GM15510 (cell line): Measurements from ENCODE around the gene SYT1.

Experiments
- POLR2A ChIP-seq: IDR thresholded peaks from 3 replicates; pipeline ENCODE4 v1.6.1; 2011; ENCODE audit warnings: borderline replicate concordance; ENCODE audit not compliant: insufficient read length; ENCODE audit errors: extremely low read depth

SYT1 gene

DNA sequence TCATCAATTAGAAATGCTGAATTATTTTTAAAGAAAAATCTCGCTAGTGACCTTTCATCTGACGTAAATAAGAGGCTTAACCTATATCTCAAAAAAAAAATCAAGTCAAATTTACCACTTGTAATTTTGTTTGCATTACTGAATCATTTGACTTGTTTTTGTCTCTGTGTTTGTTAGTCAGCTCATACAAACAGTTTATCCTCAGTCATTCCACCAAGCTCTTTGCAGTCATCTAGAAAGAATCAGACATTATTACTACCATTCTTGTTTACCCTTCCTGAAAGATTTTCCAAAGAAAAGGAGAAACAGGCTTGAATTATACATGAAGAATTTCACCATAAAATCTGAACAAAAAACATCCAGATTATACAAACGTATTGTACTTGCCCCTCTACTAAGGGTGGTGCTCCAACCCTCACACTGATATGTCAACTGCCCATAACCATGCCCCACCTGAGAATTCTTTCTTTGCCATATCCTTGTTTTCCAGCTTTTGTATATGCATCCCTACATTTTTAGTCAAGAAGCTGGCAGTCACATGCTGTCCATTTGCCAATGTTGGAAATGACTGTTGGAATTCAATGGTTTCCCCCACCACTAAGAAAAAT lies 569.0 kb downstream of the SYT1 start:
- no peak for TF ChIP-seq POLR2A

GRCh38 chr12:79434561-79434960 lies 570.0 kb downstream of the SYT1 start:
- no peak for TF ChIP-seq POLR2A

- TF ChIP-seq POLR2A, result no peak
These were observed 571.2 kb downstream of the SYT1 start for GRCh38 chr12:79435742-79436141.

- TF ChIP-seq POLR2A, result no peak
These were observed 574.1 kb downstream of the SYT1 start for GRCh38 chr12:79438480-79439174.

- TF ChIP-seq POLR2A, result no peak
These were observed 574.7 kb downstream of the SYT1 start for GRCh38 chr12:79439175-79439825.

DNA sequence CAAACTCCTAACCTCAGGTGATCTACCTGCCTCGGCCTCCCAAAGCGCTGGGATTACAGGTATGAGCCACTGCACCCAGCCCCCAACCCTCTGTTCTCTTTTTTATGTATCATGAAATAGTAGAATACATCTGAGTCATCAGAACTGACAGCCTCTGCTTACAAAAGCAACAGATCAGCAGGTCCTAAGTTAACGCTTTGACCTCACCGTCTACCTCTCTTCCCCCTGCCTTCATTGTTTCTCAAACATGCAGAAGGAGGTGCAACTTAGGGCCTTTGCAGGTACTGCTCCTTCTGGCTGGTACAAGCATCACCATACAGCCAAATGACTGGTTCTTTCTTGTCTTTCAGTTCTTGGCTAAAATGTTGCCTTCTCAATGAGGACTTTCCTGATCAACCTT lies 577.0 kb downstream of the SYT1 start:
- no peak for TF ChIP-seq POLR2A

DNA sequence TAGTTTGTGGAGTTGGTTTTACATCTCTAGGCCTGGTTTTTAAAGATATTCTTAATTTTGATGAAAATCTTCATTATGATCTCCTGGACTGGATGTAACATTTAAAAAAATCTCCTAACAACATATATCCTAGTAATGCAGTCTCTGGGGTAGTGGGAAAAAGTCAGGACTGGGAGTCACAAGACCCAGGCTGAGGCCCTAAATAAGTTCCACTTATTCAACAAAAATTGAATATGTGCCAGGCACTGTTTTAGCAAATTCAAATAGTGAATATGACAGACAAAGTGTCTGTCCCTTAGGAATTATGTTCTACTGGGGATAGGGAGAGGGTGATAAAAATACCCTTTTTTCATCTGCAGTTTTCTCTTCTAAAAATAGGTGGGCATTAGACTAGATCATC lies 577.8 kb downstream of the SYT1 start:
- TF ChIP-seq POLR2A, result no peak

- no peak for TF ChIP-seq POLR2A
These were observed 579.5 kb downstream of the SYT1 start for GRCh38 chr12:79444089-79444488.

GRCh38 chr12:79448816-79449215 lies 584.2 kb downstream of the SYT1 start:
- no peak for TF ChIP-seq POLR2A

- no peak for TF ChIP-seq POLR2A
These were observed 586.8 kb downstream of the SYT1 start for GRCh38 chr12:79451365-79451764.

DNA sequence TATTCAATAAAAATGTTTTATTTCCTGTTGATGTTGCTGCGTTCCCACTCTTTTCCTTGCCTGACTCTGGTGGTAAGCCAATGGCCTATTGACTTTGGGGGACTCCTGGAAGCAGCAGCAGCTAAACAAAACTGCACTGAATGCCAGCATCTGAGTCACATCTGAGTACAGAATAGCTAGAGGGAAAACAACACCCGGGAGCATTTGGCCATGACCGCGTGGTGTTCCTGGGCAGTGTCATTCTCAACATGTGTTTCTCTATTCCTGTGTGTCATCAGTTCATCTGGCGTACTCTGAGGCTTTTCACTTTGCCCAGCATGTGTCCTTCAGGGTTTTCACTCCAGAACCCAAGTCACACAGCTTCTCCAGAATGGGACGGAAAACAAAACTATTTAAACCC lies 587.4 kb downstream of the SYT1 start:
- no peak for TF ChIP-seq POLR2A

- no peak for TF ChIP-seq POLR2A
These were observed 588.3 kb downstream of the SYT1 start for GRCh38 chr12:79452906-79453305.

DNA sequence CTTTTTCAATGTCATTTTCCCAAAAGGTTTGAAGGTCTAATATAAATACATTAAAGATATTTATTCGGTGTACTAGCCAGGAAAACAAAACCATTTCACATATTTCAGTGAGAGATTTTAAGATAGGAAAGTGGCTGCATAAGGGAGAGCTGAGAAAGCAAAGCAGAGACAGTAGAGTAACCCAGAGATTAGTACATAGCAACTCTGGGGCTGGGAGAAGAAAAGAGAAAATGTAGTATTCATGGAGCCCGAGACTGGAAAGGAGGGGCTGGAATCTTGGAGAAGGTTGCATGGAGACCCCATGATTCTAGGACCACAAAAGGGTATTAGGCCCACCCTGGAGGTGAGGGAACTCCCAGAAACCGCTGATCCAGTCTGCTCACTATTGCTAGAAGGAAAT lies 589.2 kb downstream of the SYT1 start:
- no peak for TF ChIP-seq POLR2A

DNA sequence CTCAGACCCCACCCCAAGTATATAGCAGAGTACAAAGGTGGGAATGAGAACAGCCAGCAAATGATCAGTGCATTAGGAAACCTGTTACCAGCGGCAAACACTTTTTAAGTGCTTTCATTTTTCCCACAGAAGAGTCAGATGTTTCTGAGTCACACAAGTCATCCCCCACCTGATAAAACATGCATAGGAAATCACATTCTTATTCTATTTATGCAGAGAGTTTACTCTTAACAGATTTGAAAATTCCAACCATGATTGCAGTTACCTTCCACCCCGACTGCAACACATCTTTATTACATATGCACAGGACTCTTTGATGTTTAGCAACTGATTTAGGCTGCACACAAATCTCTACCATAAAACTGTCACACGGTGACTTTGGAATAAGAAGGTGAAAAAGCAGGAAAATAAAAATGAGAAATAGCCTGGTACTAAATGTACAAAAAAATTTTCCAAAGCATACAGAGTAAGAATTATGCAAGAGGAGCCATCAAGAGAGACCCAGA lies 589.8 kb downstream of the SYT1 start:
- no peak for TF ChIP-seq POLR2A

- TF ChIP-seq POLR2A, result no peak
These were observed 590.7 kb downstream of the SYT1 start for GRCh38 chr12:79455286-79455685.

DNA sequence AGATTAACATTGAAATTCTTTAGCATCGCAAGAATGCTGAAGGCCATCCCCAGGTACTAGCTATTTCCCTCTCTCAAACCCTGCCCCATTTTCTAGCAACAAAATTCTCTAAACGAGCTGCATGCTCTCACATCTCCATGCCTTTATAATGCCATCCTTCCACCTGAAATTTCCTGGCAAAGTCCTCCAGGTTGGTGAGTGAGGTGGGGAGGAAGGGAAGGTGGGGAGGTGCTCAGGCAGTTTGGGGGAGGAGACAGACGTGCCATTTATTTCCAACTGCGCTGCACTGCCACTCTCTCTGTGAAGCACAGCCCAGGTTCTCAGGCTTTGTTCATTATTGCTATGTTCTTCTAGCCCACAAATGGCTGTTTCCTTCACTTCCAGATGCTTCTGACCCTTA lies 617.7 kb downstream of the SYT1 start:
- TF ChIP-seq POLR2A, result no peak
